Esophagus squamous epithelium (tissue), 5 donors: ENCODE results near the gene LSM3. TPM values are rescaled to one million over a fixed set of nuclear protein-coding genes. Genes with fewer than 3 reads are reported as not detected.

Experiments
- DNase-seq: peaks from one replicate; lab custom pipeline; 2025; lab: John Stamatoyannopoulos, UW
- H3K27ac ChIP-seq, 4 donors: fragments of 200-600 bp; sonication (generic); one replicate each; pipeline ENCODE4 v1.5.1; 2016 to 2019; ENCODE audit warnings: mild to moderate bottlenecking in 1 of 4
- H3K27me3 ChIP-seq, 4 donors: fragments of 200-600 bp; sonication (generic); 1 replicate in 3 of 4; 2 replicates in 1 of 4; pipeline versions ENCODE4 v1.5.1 to v1.6.0; 2017 to 2021; ENCODE audit warnings: antibody characterized with exemption in 1 of 4
- H3K36me3 ChIP-seq, 3 donors: fragments of 200-600 bp; sonication (generic); one replicate each; pipeline ENCODE4 v1.5.1; 2016 to 2019
- H3K4me1 ChIP-seq, 3 donors: fragments of 200-600 bp; sonication (generic); one replicate each; pipeline ENCODE4 v1.5.1; 2017 to 2019
- H3K4me3 ChIP-seq, 4 donors: fragments of 200-600 bp; sonication (generic); 1 replicate in 3 of 4; 2 replicates in 1 of 4; pipeline ENCODE4 v1.5.1; 2016 to 2019; ENCODE audit warnings: mild to moderate bottlenecking in 2 of 4, moderate library complexity in 1 of 4
- H3K9me3 ChIP-seq, 3 donors: fragments of 200-600 bp; sonication (generic); one replicate each; pipeline ENCODE4 v1.5.1; 2016 to 2019
- CTCF ChIP-seq, 6 experiments: fragments of 450-650 bp in 4 of 6; fragments of 200-600 bp in 2 of 6; sonication (generic) in 2 of 6; IDR thresholded peaks; one replicate each; pipeline ENCODE4 v1.5.1; 2016 to 2019; ENCODE audit warnings: antibody characterized with exemption in 6 of 6, mild to moderate bottlenecking in 4 of 6, moderate library complexity in 4 of 6
- POLR2A ChIP-seq, 4 donors: fragments of 450-650 bp; IDR thresholded peaks; one replicate each; pipeline ENCODE4 v1.6.1; 2017; ENCODE audit warnings: antibody characterized with exemption in 4 of 4, mild to moderate bottlenecking in 4 of 4, moderate library complexity in 3 of 4
- WGBS, 2 donors: methylation state at CpG; one replicate each; pipeline ENCODE4 v1.1.5; 2018; 5-methylcytosine and 5-hydroxymethylcytosine counted together
- intact Hi-C: fragments of 100-400 bp; cut with DNase I; formaldehyde crosslinking; loops from one replicate; pipeline ENCODE4 v1.15.0; 2022
- total RNA-seq, 4 donors: library from RNA; depleted of rRNA; stranded (reverse); fragments of >200 nt; gene quantifications; one replicate each; pipeline ENCODE4 v1.1.0, GENCODE V29; 2016
- donor health status: DM: yes; HTN: yes; CAD: no.

Gene LSM3
- total RNA-seq, 4 donors from 2014 or later: 6.3 to 21.5 (median 13.7) TPM

DNA sequence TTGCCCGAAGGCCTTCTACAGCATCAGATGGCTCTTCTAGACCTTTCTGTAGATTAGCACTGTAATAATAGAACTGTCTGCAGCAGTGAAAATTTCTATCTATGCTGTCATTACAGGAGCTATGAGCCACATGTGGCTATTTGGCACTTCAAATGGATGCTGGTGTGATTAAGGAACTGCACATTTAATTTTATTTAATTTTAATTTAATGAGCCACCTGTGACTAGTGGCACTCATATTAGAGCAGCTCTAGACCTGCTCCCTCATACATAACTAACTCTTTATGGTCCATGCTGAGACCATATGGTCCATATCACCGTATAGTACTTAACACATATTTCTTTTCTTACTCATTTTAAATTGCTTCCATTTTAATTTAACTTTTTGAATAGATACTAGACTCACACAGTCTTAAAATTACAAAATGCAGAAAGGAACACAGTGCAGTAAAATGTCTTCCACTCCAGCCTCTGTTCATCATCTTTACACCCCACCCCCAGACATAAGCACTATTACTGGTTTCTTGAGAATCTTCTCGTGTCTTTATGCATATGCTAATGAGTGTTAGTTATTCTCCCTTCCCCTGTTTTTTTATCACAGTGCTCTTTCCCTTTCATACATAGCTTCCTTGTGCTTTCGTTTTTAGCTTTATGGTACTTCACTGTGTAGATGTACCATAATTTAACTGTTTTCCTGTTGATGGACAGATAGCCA, 9.6 kb downstream of the LSM3 start:
- H3K4me1 ChIP-seq: peaks cover 0 to 10% (median 0%) of the 10 kb centered on the region in 3 donors
- no peaks in the 10 kb centered on the region for H3K9me3 ChIP-seq
- intact Hi-C loops: no loop called here
- 69 to 87% methylated on average over 4 of the region's 4 CpGs for WGBS, 2 donors
- DNase-seq: no peak
- H3K27ac ChIP-seq: no peak overlapping the region
- no peaks in the 10 kb centered on the region for H3K27me3 ChIP-seq
- H3K4me3 ChIP-seq: no peak overlapping the region
- peaks cover 0 to 57% (median 17%) of the 10 kb centered on the region in 3 donors for H3K36me3 ChIP-seq
- TF ChIP-seq CTCF (IDR thresholded peaks at IDR 0.05): no peak
- no peak for TF ChIP-seq POLR2A (IDR thresholded peaks at IDR 0.05)

GRCh38 chr3:14194865-14195264, 16.2 kb downstream of the LSM3 start:
- Histone ChIP-seq H3K27me3 (no peaks in the 10 kb centered on the region), H3K4me1 (peaks cover under 1 to 27% (median 9%) of the 10 kb centered on the region in 3 donors), H3K27ac (no peak overlapping the region), H3K36me3 (peaks cover 0 to 44% (median 0%) of the 10 kb centered on the region in 3 donors), H3K4me3 (no peak overlapping the region), H3K9me3 (no peaks in the 10 kb centered on the region)
- TF ChIP-seq POLR2A (IDR thresholded peaks at IDR 0.05) (no peak), CTCF (IDR thresholded peaks at IDR 0.05) (no peak)
- intact Hi-C loops: no loop called here
- no peak for DNase-seq
- WGBS, 2 donors: 79 to 88% methylated on average over 4 of the region's 4 CpGs

DNA sequence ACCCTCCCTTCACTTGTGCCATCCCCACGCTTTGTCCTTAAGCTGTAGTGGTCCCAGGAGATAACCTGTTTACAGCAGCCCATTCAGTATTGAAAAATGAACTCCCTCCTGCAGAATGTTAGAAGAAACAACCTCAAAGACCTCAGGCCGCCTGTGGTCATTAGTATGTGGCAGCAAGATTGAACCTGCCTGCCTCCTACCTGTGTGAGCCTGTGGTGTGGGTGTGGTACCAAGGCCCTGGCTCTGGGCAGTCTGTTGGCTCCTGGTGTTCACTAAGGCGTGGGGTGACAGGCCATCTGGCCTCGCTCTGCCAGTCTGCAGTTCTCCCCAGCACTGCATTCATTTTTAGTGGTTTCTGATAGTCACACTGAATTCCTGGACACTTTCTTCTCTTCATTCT, 21.0 kb downstream of the LSM3 start:
- intact Hi-C loops: loop anchor here (5.0 to 10.0 kb wide), 2 partner anchors 55 to 268 kb away; no protein-coding TSS in a partner anchor
- no peak overlapping the region for H3K4me3 ChIP-seq
- no peaks in the 10 kb centered on the region for H3K9me3 ChIP-seq
- peak overlapping the region; percentile 41 to 77 (median 68) for H3K27ac ChIP-seq
- DNase-seq: no peak
- no peaks in the 10 kb centered on the region for H3K27me3 ChIP-seq
- H3K4me1 ChIP-seq: peaks cover 20 to 73% (median 43%) of the 10 kb centered on the region in 3 donors
- peaks cover 0 to 35% (median 0%) of the 10 kb centered on the region in 3 donors for H3K36me3 ChIP-seq
- TF ChIP-seq POLR2A (IDR thresholded peaks at IDR 0.05): no peak
- TF ChIP-seq CTCF (IDR thresholded peaks at IDR 0.05): peak in 1 of 6 experiments; percentile 23
- WGBS, 2 donors: 50 to 62% methylated on average over 4 of the region's 4 CpGs

DNA sequence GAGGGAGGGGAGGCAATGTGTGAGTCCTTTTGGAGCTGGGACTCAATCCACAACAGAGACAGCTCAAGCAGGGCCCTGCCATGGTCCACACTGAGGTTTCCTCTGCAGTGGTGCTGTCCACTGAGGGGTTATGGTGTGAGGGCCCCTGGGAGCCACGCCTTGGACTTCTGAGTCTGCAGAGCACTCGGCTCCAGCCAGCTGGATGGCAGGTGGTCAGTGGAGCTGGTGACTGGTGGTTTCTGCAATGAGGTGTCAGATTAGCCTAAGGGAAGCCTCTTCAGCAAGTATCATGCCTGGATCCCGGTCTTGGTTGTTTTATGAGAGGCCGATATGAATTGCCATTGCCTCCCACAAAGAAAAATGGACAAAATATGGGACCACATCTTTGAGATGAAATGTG, 21.7 kb downstream of the LSM3 start:
- Histone ChIP-seq H3K27ac (peak overlapping the region; percentile 47 to 77 (median 68)), H3K4me1 (peaks cover 20 to 79% (median 43%) of the 10 kb centered on the region in 3 donors), H3K27me3 (no peaks in the 10 kb centered on the region), H3K4me3 (no peak overlapping the region), H3K36me3 (peaks cover 0 to 29% (median 0%) of the 10 kb centered on the region in 3 donors), H3K9me3 (no peaks in the 10 kb centered on the region)
- intact Hi-C loops: loop anchor here (5.0 to 10.0 kb wide), 2 partner anchors 55 to 267 kb away; no protein-coding TSS in a partner anchor
- no peak for TF ChIP-seq POLR2A (IDR thresholded peaks at IDR 0.05)
- no peak for TF ChIP-seq CTCF (IDR thresholded peaks at IDR 0.05)
- WGBS, 2 donors: 88 to 91% methylated on average over 2 to 3 of the region's 4 CpGs
- DNase-seq: no peak

DNA sequence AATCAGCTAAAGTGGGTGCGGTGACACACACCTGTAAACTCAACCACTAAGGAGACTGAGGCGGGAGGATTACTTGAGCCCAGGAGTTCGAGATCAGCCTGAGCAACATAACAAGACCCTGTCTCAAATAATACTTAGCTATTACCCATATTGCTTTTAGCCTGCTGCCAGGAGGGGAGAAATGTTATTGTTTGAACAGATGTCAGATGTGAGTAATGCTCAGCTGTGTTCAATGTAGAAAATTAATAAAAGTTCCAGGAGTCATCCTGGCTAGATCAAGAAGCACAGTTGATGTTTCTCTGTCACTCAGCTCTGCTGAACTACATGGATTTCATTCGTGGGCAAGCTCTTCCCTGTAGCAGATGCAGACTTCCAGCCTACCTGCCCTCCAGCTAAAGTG, 22.2 kb downstream of the LSM3 start:
- 53 to 76% methylated on average over 4 of the region's 4 CpGs for WGBS, 2 donors
- Histone ChIP-seq H3K36me3 (peaks cover 0 to 25% (median 0%) of the 10 kb centered on the region in 3 donors), H3K27ac (peak overlapping the region in 3 of 4 donors; percentile 14 to 77 (median 63)), H3K4me3 (no peak overlapping the region), H3K9me3 (no peaks in the 10 kb centered on the region), H3K27me3 (no peaks in the 10 kb centered on the region), H3K4me1 (peaks cover 20 to 79% (median 43%) of the 10 kb centered on the region in 3 donors)
- intact Hi-C loops: loop anchor here (5.0 to 10.0 kb wide), 2 partner anchors 54 to 266 kb away; no protein-coding TSS in a partner anchor
- DNase-seq: no peak
- no peak for TF ChIP-seq CTCF (IDR thresholded peaks at IDR 0.05)
